NB4 (cell line): ENCODE results near the gene A2M.

Experiments
- CTCF ChIP-seq: IDR thresholded peaks from one replicate; pipeline ENCODE4 v1.5.1; 2012; ENCODE audit warnings: low read depth, low read length
- POLR2A ChIP-seq: IDR thresholded peaks from 2 replicates; pipeline ENCODE4 v1.6.1; 2011; ENCODE audit warnings: mild to moderate bottlenecking; ENCODE audit not compliant: insufficient read length; ENCODE audit errors: extremely low read depth

- TF ChIP-seq CTCF = no peak
- TF ChIP-seq POLR2A = no peak
Measured at GRCh38 chr12:9112076-9112853, 3.5 kb downstream of the A2M start.
